ENCODE results near the gene MEPE. TPM values are rescaled to one million over a fixed set of nuclear protein-coding genes. Genes with fewer than 3 reads are reported as not detected.

Gene MEPE
- total RNA-seq, 2 experiments from 2014 or later = not detected

DNA sequence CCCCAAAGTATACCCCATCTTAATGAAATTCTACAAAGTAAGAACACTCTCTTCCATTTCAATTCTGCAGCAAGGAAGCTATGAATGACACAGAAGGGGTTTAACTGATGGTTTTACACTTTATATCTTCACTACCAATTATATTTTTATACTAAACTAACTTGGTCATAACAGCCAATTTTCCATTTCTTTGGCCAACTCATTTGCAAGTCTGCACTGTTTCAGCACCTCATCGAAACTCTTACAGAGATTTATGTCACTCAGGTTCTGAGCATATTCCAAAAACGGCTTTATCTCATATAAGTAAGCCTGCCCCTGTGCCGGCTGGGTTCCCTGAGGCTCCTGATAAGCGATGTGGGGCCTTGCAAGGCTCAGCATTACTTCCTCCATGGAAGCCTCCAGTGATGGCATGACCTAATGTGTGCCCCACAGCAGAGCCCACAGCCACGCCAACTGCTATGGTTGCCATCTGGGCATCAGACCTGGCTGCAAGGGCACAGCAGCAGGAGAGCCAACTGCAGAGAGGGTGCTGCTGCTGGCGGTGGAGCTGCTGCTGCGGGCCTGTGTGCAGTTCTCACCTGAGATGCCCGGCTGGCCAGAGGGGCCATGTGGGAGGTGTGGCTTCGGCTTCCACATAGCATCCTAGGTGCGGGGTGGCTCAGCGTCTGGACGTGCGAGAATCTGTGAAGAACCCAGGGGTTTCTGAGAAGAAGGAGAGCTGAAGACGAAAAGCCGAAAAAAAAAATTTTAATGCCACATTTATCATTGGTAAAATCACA lies 46.8 kb upstream of the MEPE start:
- Histone ChIP-seq H3K4me2 (ENCODE audit: low read length) (no peak overlapping the region), H3K36me3 (ENCODE audit: insufficient read depth, low read length) (no peaks in the 10 kb centered on the region), H3K9me2 (ENCODE audit: insufficient read depth, low read length) (no peaks in the 10 kb centered on the region), H3K4me3 (ENCODE audit: low read depth, low read length, poor library complexity, severe bottlenecking) (no peak overlapping the region), H3K9me3 (ENCODE audit: low read length) (no peaks in the 10 kb centered on the region), H4K20me1 (ENCODE audit: insufficient read depth, low read length) (no peaks in the 10 kb centered on the region), H3K27ac (ENCODE audit: low read depth, low read length, poor library complexity, severe bottlenecking) (no peak overlapping the region), H2AFZ (ENCODE audit: low read length) (no peak overlapping the region), H3K4me1 (ENCODE audit: insufficient read depth, low read length, poor library complexity, severe bottlenecking) (no peaks in the 10 kb centered on the region), H3K79me2 (ENCODE audit: insufficient read depth, low read depth, low read length) (no peaks in the 10 kb centered on the region)
- TF ChIP-seq, protein P1, sequence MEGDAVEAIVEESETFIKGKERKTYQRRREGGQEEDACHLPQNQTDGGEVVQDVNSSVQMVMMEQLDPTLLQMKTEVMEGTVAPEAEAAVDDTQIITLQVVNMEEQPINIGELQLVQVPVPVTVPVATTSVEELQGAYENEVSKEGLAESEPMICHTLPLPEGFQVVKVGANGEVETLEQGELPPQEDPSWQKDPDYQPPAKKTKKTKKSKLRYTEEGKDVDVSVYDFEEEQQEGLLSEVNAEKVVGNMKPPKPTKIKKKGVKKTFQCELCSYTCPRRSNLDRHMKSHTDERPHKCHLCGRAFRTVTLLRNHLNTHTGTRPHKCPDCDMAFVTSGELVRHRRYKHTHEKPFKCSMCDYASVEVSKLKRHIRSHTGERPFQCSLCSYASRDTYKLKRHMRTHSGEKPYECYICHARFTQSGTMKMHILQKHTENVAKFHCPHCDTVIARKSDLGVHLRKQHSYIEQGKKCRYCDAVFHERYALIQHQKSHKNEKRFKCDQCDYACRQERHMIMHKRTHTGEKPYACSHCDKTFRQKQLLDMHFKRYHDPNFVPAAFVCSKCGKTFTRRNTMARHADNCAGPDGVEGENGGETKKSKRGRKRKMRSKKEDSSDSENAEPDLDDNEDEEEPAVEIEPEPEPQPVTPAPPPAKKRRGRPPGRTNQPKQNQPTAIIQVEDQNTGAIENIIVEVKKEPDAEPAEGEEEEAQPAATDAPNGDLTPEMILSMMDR (conservative IDR thresholded peaks at IDR 0.05; ENCODE audit: low read length) = no peak
- TF ChIP-seq EZH2phosphoT487 (IDR thresholded peaks at IDR 0.05; ENCODE audit: borderline replicate concordance, low read depth, low read length) = no peak
- DNase-seq (ENCODE audit: low spot score) = no peak
- no TSS peak for BruUV-seq (replicated peaks)
- intact Hi-C loops (cut with micrococcal nuclease; ENCODE audit: unreplicated experiment) = no loop called here
- CTCF ChIA-PET (ENCODE audit: unreplicated experiment) = no interaction called here
- POLR2A ChIA-PET = no interaction called here

DNA sequence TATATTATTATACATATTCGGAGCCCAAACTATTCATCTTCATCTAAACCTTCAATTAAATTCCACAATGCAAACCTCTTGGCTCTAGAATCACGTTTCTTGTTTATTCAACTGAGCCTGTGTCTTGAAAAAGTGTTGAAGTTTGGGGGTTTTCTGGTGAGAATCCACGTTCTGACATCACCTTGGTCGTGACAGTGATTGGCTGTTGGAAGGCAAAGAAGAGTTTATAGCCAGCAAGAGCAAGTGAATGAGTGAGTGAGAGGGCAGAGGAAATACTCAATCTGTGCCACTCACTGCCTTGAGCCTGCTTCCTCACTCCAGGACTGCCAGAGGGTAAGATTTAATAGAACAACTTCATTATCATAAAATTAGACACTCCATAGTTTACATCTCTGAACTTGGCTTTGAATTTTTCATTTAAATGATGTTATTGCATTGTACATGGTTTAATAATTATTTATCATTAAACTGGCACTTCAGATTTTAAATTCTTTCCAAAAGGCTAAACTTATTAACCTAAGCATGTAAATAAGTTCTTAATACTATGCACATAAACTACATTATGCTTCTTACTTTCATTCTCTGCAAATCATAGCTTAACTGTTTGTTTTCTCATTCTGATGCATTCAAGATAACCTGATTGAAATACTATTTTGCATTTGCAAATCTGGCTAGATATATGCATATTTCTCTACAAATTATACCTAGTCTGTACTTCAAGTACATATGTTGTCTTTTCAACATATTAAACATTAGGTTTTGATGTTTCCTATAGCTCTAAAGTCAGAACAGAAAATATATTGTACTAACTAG lies 33.3 kb upstream of the MEPE start, which contains the start of gene IBSP:
IBSP (plus strand) TSS at position 254 of the 813 bp plus-strand sequence. CDS start 2,808 bp downstream, outside the sequence.
- intact Hi-C loops (cut with micrococcal nuclease; ENCODE audit: unreplicated experiment) = no loop called here
- CTCF ChIA-PET (ENCODE audit: unreplicated experiment) = no interaction called here

More for the DNA sequence above, 33.3 kb upstream of the MEPE start, which contains the start of gene IBSP:
- H3K9me2 ChIP-seq (ENCODE audit: insufficient read depth, low read length) = no peaks in the 10 kb centered on the region
- H3K4me2 ChIP-seq (ENCODE audit: low read length) = no peak within 1 kb of the TSS
- H3K4me3 ChIP-seq (ENCODE audit: low read depth, low read length, poor library complexity, severe bottlenecking) = no peak within 1 kb of the TSS
- POLR2A ChIA-PET = no interaction called here
- no peaks in the 10 kb centered on the region for H3K4me1 ChIP-seq (ENCODE audit: insufficient read depth, low read length, poor library complexity, severe bottlenecking)
- H4K20me1 ChIP-seq (ENCODE audit: insufficient read depth, low read length) = no peaks in the 10 kb centered on the region
- H3K9me3 ChIP-seq (ENCODE audit: low read length) = no peaks in the 10 kb centered on the region
- no peaks in the 10 kb centered on the region for H3K79me2 ChIP-seq (ENCODE audit: insufficient read depth, low read depth, low read length)
- BruUV-seq (replicated peaks) = no TSS peak
- no peak within 1 kb of the TSS for H3K27ac ChIP-seq (ENCODE audit: low read depth, low read length, poor library complexity, severe bottlenecking)
- H2AFZ ChIP-seq (ENCODE audit: low read length) = no peak within 1 kb of the TSS
- no peak for DNase-seq (ENCODE audit: low spot score)
- TF ChIP-seq, protein P1 (conservative IDR thresholded peaks at IDR 0.05; ENCODE audit: low read length) = no peak
- TF ChIP-seq EZH2phosphoT487 (IDR thresholded peaks at IDR 0.05; ENCODE audit: borderline replicate concordance, low read depth, low read length) = no peak
- H3K36me3 ChIP-seq (ENCODE audit: insufficient read depth, low read length) = no peaks in the 10 kb centered on the region
